ENCODE results near the gene LRP4.

DNA sequence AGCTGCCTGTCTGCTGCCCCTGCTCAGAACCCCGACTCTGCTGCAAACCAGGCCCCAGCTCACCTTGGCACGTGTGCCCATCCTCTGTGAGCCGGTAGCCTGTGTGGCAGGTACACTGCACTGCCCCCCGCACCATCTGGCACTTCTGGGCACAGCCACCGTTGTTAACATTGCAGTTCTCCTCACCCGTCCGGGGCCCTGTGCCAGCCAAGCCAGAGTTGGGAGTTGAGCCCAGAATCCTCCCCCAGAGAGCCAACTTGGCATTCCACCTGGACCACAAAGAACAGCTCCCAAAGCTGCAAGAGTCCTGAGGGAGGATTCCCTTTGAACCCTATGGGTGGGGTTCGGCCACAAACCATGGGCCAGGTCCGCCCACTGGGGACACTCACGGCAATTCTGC is 22.5 kb downstream of the LRP4 start:
- TF ChIP-seq, protein P1, sequence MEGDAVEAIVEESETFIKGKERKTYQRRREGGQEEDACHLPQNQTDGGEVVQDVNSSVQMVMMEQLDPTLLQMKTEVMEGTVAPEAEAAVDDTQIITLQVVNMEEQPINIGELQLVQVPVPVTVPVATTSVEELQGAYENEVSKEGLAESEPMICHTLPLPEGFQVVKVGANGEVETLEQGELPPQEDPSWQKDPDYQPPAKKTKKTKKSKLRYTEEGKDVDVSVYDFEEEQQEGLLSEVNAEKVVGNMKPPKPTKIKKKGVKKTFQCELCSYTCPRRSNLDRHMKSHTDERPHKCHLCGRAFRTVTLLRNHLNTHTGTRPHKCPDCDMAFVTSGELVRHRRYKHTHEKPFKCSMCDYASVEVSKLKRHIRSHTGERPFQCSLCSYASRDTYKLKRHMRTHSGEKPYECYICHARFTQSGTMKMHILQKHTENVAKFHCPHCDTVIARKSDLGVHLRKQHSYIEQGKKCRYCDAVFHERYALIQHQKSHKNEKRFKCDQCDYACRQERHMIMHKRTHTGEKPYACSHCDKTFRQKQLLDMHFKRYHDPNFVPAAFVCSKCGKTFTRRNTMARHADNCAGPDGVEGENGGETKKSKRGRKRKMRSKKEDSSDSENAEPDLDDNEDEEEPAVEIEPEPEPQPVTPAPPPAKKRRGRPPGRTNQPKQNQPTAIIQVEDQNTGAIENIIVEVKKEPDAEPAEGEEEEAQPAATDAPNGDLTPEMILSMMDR (tag by site-specific recombination; IDR thresholded peaks at IDR 0.05) = no peak
- TF ChIP-seq, protein P2, sequence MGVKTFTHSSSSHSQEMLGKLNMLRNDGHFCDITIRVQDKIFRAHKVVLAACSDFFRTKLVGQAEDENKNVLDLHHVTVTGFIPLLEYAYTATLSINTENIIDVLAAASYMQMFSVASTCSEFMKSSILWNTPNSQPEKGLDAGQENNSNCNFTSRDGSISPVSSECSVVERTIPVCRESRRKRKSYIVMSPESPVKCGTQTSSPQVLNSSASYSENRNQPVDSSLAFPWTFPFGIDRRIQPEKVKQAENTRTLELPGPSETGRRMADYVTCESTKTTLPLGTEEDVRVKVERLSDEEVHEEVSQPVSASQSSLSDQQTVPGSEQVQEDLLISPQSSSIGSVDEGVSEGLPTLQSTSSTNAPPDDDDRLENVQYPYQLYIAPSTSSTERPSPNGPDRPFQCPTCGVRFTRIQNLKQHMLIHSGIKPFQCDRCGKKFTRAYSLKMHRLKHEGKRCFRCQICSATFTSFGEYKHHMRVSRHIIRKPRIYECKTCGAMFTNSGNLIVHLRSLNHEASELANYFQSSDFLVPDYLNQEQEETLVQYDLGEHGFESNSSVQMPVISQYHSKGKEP (tag by site-specific recombination; IDR thresholded peaks at IDR 0.05) = no peak
- TF ChIP-seq, protein P3, sequence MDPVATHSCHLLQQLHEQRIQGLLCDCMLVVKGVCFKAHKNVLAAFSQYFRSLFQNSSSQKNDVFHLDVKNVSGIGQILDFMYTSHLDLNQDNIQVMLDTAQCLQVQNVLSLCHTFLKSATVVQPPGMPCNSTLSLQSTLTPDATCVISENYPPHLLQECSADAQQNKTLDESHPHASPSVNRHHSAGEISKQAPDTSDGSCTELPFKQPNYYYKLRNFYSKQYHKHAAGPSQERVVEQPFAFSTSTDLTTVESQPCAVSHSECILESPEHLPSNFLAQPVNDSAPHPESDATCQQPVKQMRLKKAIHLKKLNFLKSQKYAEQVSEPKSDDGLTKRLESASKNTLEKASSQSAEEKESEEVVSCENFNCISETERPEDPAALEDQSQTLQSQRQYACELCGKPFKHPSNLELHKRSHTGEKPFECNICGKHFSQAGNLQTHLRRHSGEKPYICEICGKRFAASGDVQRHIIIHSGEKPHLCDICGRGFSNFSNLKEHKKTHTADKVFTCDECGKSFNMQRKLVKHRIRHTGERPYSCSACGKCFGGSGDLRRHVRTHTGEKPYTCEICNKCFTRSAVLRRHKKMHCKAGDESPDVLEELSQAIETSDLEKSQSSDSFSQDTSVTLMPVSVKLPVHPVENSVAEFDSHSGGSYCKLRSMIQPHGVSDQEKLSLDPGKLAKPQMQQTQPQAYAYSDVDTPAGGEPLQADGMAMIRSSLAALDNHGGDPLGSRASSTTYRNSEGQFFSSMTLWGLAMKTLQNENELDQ (tag by site-specific recombination; IDR thresholded peaks at IDR 0.05; ENCODE audit: low read depth) = no peak
- no peak for TF ChIP-seq HOXD13 (CRISPR knock-in tag; IDR thresholded peaks at IDR 0.05; ENCODE audit: borderline replicate concordance)
- no peak for TF ChIP-seq ZNF791 (tag by site-specific recombination; IDR thresholded peaks at IDR 0.05)
- TF ChIP-seq TRIM28 (IDR thresholded peaks at IDR 0.05; ENCODE audit: borderline replicate concordance, low read length) = no peak

All from HEK293 (cell line).